ENCODE measurements around the gene MMP13. TPM values are rescaled to one million over a fixed set of nuclear protein-coding genes. Genes with fewer than 3 reads are reported as not detected.
"Not testable (repeated sequence)": the region's sequence is repeated elsewhere in the genome, so short reads cannot be mapped to it uniquely, and the experiment has no call there.

MMP13 gene
- total RNA-seq, 2 experiments from 2014 or later = not detected

DNA sequence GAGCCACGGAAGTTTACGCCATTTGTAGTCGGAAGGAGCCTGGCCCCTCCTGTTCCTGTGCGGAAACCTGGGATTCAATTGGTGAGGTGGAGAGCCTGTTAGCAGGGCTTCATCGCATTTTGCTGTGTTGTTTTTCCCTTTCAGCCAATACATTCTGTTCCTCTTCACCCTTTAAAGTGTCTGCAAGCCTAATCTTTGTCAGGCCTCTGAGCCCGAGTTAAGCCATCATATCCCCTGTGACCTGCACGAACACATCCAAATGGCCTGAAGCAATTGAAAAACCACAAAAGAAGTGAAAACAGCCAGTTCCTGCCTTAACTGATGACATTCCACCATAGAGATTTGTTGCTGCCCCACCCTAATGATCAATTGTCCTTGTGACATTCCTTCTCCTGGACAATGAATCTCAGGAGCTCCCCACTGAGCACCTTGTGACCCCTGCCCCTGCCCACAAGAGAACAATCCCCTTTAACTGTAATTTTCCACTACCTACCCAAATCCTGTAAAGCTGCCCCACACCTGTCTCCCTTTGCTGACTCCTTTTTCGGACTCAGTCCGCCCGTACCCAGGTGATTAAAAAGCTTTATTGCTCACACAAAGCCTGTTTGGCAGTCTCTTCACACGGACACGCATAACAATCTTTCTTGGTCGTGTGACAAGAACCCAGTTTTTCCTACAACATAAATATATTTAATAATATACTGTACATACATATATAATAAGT is 43.6 kb downstream of the MMP13 start:
- TF ChIP-seq EZH2phosphoT487 (IDR thresholded peaks at IDR 0.05; ENCODE audit: borderline replicate concordance, low read depth, low read length) = no peak
- TF ChIP-seq, protein P1, sequence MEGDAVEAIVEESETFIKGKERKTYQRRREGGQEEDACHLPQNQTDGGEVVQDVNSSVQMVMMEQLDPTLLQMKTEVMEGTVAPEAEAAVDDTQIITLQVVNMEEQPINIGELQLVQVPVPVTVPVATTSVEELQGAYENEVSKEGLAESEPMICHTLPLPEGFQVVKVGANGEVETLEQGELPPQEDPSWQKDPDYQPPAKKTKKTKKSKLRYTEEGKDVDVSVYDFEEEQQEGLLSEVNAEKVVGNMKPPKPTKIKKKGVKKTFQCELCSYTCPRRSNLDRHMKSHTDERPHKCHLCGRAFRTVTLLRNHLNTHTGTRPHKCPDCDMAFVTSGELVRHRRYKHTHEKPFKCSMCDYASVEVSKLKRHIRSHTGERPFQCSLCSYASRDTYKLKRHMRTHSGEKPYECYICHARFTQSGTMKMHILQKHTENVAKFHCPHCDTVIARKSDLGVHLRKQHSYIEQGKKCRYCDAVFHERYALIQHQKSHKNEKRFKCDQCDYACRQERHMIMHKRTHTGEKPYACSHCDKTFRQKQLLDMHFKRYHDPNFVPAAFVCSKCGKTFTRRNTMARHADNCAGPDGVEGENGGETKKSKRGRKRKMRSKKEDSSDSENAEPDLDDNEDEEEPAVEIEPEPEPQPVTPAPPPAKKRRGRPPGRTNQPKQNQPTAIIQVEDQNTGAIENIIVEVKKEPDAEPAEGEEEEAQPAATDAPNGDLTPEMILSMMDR (conservative IDR thresholded peaks at IDR 0.05; ENCODE audit: low read length) = no peak
- Histone ChIP-seq H3K4me2 (ENCODE audit: low read length) (no peak overlapping the region), H3K79me2 (ENCODE audit: insufficient read depth, low read depth, low read length) (no peaks in the 10 kb centered on the region), H4K20me1 (ENCODE audit: insufficient read depth, low read length) (no peaks in the 10 kb centered on the region), H3K36me3 (ENCODE audit: insufficient read depth, low read length) (no peaks in the 10 kb centered on the region), H2AFZ (ENCODE audit: low read length) (no peak overlapping the region), H3K9me2 (ENCODE audit: insufficient read depth, low read length) (no peaks in the 10 kb centered on the region), H3K9me3 (ENCODE audit: low read length) (no peaks in the 10 kb centered on the region), H3K4me1 (ENCODE audit: insufficient read depth, low read length, poor library complexity, severe bottlenecking) (no peaks in the 10 kb centered on the region), H3K27ac (ENCODE audit: low read depth, low read length, poor library complexity, severe bottlenecking) (no peak overlapping the region), H3K4me3 (ENCODE audit: low read depth, low read length, poor library complexity, severe bottlenecking) (no peak overlapping the region)
- intact Hi-C loops (cut with micrococcal nuclease; ENCODE audit: unreplicated experiment) = no loop called here
- BruUV-seq (replicated peaks) = no TSS peak
- ChIA-PET POLR2A (interaction anchor here (0.7 kb wide), 1 partner anchor 53 kb away, joined by 3 read pairs; no protein-coding TSS in a partner anchor), CTCF (ENCODE audit: unreplicated experiment) (no interaction called here)
- DNase-seq (ENCODE audit: low spot score) = no peak

DNA sequence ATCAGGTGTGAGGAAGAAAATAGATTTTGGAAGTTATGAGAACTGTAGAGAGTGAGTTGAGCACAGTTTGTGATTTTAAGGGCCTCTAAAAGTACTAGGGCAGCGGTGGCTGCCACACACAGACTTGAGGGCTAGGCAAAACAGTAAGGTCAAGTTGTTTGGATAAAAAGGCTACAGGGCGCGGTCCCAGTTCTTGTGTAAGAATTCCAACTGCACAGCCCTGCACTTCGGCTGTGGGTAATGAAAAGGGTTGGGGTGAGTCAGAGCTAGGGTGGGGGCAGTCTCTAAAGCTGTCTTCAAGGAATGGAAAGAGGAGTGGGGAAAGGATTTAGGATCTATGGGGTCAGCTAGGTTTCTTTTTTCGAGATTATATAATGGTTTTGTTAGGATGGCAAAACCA is 49.7 kb downstream of the MMP13 start:
- H3K9me2 ChIP-seq (ENCODE audit: insufficient read depth, low read length); H3K27ac ChIP-seq (ENCODE audit: low read depth, low read length, poor library complexity, severe bottlenecking); H3K4me3 ChIP-seq (ENCODE audit: low read depth, low read length, poor library complexity, severe bottlenecking); H3K4me2 ChIP-seq (ENCODE audit: low read length); POLR2A ChIA-PET; CTCF ChIA-PET (ENCODE audit: unreplicated experiment); intact Hi-C loops (cut with micrococcal nuclease; ENCODE audit: unreplicated experiment); H3K79me2 ChIP-seq (ENCODE audit: insufficient read depth, low read depth, low read length); H4K20me1 ChIP-seq (ENCODE audit: insufficient read depth, low read length); H3K36me3 ChIP-seq (ENCODE audit: insufficient read depth, low read length); H2AFZ ChIP-seq (ENCODE audit: low read length); DNase-seq (ENCODE audit: low spot score); H3K9me3 ChIP-seq (ENCODE audit: low read length); H3K4me1 ChIP-seq (ENCODE audit: insufficient read depth, low read length, poor library complexity, severe bottlenecking); BruUV-seq (replicated peaks): not testable (repeated sequence)

DNA sequence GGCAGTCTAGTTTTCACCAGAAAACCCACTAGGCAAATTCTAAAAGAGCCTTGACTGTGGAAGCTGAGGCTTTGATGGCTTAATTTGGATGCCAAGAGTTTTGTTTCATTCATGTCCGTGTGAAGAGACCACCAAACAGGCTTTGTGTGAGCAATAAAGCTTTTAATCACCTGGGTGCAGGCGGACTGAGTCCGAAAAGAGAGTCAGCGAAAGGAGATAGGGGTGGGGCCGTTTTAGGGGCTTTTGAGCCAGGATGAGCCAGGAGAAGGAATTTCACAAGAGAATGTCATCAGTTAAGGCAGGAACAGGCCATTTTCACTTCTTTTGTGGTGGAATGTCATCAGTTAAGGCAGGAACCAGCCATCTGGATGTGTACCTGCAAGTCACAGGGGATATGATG is 51.6 kb downstream of the MMP13 start:
- H3K27ac ChIP-seq (ENCODE audit: low read depth, low read length, poor library complexity, severe bottlenecking); H3K36me3 ChIP-seq (ENCODE audit: insufficient read depth, low read length); POLR2A ChIA-PET; H3K4me1 ChIP-seq (ENCODE audit: insufficient read depth, low read length, poor library complexity, severe bottlenecking); H2AFZ ChIP-seq (ENCODE audit: low read length); intact Hi-C loops (cut with micrococcal nuclease; ENCODE audit: unreplicated experiment); H3K79me2 ChIP-seq (ENCODE audit: insufficient read depth, low read depth, low read length); BruUV-seq (replicated peaks); H3K9me2 ChIP-seq (ENCODE audit: insufficient read depth, low read length); H4K20me1 ChIP-seq (ENCODE audit: insufficient read depth, low read length); CTCF ChIA-PET (ENCODE audit: unreplicated experiment); H3K4me3 ChIP-seq (ENCODE audit: low read depth, low read length, poor library complexity, severe bottlenecking); H3K9me3 ChIP-seq (ENCODE audit: low read length); H3K4me2 ChIP-seq (ENCODE audit: low read length); DNase-seq (ENCODE audit: low spot score): not testable (repeated sequence)

DNA sequence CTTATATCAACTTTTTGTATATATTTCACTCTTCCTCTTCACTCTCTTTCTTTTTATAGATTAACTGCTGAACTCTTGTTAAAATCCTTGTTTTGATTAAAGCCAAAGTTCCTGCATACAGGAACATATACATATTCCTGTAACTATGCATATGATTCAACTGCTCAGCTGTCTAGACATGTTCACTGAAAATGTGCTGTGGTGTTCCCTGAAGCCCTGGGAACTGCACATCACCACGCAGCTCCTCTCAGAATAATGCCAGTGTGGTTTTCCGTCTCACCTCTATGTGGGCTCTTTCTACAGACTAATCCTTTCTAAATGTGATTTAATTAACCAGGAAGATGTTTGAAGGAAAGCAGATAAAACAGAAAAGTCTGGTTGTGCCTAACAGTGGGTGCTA is 55.2 kb downstream of the MMP13 start:
- no peak for DNase-seq (ENCODE audit: low spot score)
- Histone ChIP-seq H3K4me2 (ENCODE audit: low read length) (no peak overlapping the region), H3K27ac (ENCODE audit: low read depth, low read length, poor library complexity, severe bottlenecking) (no peak overlapping the region), H3K36me3 (ENCODE audit: insufficient read depth, low read length) (no peaks in the 10 kb centered on the region), H3K4me1 (ENCODE audit: insufficient read depth, low read length, poor library complexity, severe bottlenecking) (no peaks in the 10 kb centered on the region), H3K79me2 (ENCODE audit: insufficient read depth, low read depth, low read length) (no peaks in the 10 kb centered on the region), H3K9me2 (ENCODE audit: insufficient read depth, low read length) (no peaks in the 10 kb centered on the region), H4K20me1 (ENCODE audit: insufficient read depth, low read length) (no peaks in the 10 kb centered on the region), H3K4me3 (ENCODE audit: low read depth, low read length, poor library complexity, severe bottlenecking) (no peak overlapping the region), H2AFZ (ENCODE audit: low read length) (no peak overlapping the region), H3K9me3 (ENCODE audit: low read length) (no peaks in the 10 kb centered on the region)
- ChIA-PET CTCF (ENCODE audit: unreplicated experiment) (no interaction called here), POLR2A (no interaction called here)
- BruUV-seq (replicated peaks) = no TSS peak
- intact Hi-C loops (cut with micrococcal nuclease; ENCODE audit: unreplicated experiment) = no loop called here
- TF ChIP-seq, protein P1 (conservative IDR thresholded peaks at IDR 0.05; ENCODE audit: low read length) = no peak
- TF ChIP-seq EZH2phosphoT487 (IDR thresholded peaks at IDR 0.05; ENCODE audit: borderline replicate concordance, low read depth, low read length) = no peak

All from OCI-LY7 (cell line).